HS-5 (cell line): ENCODE data around the gene MRPS18A.
"Not testable (repeated sequence)": the region's sequence is repeated elsewhere in the genome, so short reads cannot be mapped to it uniquely, and the experiment has no call there.

ENCODE experiments used
- DNase-seq: peaks from one replicate; pipeline ENCODE4 v3.0.0-alpha.2; 2012; ENCODE audit warnings: low read depth

Gene MRPS18A

GRCh38 chr6:43717389-43717788, 29.8 kb upstream of the MRPS18A start:
- no peak for DNase-seq

DNA sequence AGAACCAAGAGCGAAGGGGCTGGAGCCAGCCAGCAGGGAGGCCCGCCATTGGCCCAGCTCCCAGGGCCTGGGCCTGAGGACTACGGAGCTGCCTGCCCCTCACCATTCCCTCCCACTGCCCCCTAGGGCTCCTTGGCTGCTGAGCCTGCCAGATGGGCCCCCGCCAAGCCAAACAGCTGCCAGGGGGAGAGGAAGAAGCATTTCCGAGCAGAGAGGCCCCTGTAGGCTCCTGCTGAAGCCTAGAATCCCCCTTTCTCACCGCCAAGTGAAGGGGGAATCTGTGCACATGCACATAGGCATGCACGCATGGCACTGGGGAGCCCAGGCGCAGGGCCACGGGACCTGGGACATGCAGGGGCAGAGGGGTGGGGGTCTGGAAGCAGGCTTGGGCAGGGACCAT, 28.5 kb upstream of the MRPS18A start:
- no peak for DNase-seq

DNA sequence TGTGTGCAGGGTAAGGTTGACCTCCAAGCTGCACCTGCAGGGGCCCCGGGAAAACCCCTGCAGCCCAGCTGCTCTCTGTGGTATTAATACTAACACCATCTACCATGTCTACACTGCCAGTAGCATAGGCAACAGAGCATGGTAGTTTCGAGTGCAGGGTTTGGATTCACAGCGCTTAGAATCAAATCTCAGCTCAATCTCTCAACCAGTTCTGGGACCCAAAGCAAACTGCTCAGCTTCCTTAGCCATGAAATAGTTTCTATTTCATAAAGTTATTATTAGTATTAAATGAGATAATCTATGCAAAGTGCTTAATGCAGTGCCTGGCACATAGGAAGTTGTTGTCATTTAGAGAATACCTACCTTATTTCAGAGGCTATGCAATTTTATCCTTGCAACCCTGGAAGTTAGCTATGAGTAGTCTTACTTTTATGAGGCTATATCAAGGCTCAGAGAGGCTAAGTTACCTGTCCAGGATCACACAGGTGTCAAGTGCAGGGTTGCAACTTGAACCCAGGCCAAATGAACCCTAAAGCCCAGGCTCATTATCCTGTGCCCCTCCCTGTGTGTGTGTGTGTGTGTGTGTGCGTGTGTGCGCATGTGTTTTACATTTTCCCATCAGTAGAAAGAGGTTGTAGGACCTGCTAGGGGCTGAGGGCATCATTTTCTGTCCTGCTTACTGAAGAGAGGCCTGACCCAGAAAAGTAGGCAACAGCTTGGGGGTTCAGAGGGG, 27.6 kb upstream of the MRPS18A start:
- no peak for DNase-seq

GRCh38 chr6:43714311-43715055, 26.9 kb upstream of the MRPS18A start:
- DNase-seq, result no peak

DNA sequence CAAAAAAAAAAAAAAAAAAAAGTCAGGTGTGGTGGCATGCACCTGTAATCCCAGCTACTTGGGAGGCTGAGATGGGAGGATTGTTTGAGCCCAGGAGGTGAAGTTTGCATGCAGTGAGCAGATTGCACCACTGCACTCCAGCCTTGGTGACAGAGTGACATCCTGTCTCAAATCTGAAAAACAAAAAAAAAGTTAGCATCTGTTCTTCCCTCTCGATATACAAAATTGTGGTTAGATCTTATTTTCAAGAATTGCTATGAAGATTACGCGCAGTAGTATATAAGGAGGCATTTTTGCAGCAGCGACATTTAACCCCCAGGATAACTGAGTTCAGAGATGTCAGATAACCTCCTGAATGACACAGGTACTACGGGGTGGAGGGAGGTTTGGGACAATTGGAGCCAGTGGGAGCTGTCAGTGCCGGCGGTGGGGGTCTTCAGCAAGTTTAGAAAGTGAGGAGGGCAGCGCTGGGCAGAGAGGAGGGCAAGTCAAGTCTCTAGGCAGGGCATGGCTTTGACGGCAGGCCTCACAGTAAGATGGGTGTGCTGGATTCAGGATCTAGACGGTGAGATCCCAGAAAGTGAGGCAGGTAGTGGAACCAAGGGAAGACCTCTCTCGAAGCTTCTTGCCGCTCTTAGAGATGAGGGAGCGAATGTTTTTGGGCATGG, 26.2 kb upstream of the MRPS18A start:
- no peak for DNase-seq

- no peak for DNase-seq
Observed at GRCh38 chr6:43712579-43712978, 25.0 kb upstream of the MRPS18A start.

GRCh38 chr6:43710576-43710975, 23.0 kb upstream of the MRPS18A start:
- DNase-seq, result no peak

- no peak for DNase-seq
Observed at GRCh38 chr6:43709654-43710303, 22.2 kb upstream of the MRPS18A start.

DNA sequence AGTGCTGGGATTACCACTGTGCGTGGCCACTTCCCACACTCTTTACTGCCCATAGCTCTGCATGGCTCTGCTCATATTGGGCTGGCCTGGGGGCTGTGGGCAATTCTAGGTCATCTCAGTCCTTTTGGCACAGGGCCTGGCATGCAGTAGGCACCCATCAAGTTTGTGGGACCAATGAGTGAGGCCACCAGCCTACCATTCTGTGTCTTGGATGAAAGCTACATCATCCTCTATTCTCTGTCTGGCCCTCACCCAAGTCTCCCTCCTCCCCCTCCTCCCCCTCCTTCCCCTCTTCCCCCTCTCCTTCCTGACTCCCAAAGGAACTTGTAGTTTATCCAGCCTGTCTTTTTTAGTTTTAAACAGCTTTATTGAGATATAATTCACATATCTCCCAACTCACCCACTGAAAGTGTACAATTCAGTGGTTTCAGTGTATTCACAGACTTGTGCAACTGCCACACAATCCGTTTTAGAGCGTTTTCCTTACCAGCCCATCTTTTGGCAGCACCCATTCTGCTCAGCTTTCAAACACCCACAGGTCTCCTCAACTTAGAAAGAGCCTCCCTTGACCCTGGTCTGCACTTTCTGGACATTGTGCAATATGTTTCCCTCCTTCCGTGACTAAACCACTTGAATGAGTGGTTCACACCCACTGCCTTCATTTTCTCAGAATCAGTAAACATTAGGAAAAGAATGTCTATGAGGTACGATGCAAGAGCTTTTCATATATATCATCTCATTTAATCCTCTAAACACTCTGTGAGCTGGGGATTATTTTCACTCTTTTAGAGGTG, 21.5 kb upstream of the MRPS18A start:
- DNase-seq, result no peak

GRCh38 chr6:43707767-43708166, 20.2 kb upstream of the MRPS18A start:
- no peak for DNase-seq

DNA sequence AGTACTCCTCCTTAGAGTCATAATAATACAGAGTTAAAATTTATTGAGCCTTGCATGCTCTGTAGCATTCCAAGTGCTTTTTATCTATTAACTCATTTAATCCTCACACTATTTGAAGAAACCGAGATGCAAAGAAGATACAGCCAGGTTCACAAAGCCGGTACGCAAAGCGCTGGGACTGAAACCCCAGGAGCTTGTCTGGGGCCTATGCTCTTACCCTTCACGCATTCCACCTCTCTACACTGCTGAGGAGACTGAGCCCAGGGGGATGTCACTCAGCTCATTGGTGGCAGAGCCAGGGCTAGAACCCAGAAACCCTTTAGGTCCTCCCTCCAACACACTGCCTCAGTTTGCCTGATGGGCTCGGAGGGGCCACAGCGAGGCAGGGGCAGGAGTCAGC, 19.7 kb upstream of the MRPS18A start:
- DNase-seq, result no peak

DNA sequence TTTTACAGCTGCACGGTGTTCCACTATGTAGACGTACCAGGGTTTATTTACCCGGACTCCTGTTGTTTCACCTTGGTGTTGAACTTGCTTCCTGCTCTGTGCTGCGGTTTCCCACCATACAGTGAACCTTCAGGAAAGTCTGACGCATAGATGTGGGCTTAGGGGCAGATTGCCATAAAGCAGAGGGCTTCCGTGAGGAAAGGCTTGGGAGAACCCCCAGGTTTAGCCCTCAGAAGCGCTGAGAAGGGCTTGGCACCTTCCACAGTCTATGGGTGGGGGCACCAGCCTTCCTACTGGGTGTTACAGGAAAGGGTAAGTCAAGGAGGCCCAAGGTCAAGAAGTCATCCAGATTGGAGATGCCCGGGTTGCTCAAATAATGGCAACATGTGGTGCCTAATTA, 19.2 kb upstream of the MRPS18A start:
- DNase-seq, result no peak

- no peak for DNase-seq
Observed at GRCh38 chr6:43705996-43706395, 18.4 kb upstream of the MRPS18A start.

GRCh38 chr6:43703512-43704429, 16.2 kb upstream of the MRPS18A start:
- DNase-seq, result no peak

- no peak for DNase-seq
Observed at GRCh38 chr6:43702534-43703440, 15.2 kb upstream of the MRPS18A start.

GRCh38 chr6:43702171-43702533, 14.6 kb upstream of the MRPS18A start:
- DNase-seq, result no peak

DNA sequence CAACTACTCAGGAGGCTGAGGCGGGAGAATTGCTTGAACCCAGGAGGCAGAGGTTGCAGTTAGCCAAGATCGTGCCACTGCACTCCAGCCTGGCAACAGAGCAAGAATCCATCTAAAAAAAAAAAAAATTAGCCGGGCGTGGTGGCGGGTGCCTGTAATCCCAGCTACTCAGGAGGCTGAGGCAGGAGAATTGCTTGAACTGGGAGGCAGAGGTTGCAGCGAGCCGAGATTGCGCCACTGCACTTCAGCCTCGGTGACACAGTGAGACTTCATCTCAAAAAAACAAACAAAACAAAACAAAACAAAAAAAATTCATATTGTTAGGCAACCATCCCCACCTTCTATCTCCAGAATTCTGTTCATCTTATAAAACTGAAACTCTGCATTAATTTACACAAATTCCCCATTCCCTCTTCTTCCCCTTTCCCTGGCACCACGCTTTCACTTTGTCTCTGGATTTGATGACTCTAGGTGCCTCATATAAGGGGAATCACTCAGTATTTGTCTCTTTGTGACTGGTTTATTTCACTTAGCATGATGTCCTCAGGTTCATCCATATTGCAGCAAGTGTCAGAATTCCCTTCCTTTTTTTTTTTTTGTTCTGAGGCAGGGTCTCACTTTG, 13.5 kb upstream of the MRPS18A start:
- not testable (repeated sequence) for DNase-seq

GRCh38 chr6:43699564-43700186, 12.1 kb upstream of the MRPS18A start:
- DNase-seq, result no peak
